ENCODE data around the gene MLLT3. TPM values are rescaled to one million over a fixed set of nuclear protein-coding genes. Genes with fewer than 3 reads are reported as not detected.

MLLT3 gene
- total and polyA plus RNA-seq, 2 donors (not counting 1 experiment from before 2014, with no cell fraction given), result 37.3 to 43.8 TPM

GRCh38 chr9:20582150-20582549, 40.1 kb downstream of the MLLT3 start:
- Histone ChIP-seq H3K9ac (ENCODE audit: insufficient read depth, low read length) (no peak overlapping the region), H3K27me3 (ENCODE audit: control insufficient read depth, insufficient read depth, low read length) (no peaks in the 10 kb centered on the region), H2AFZ (ENCODE audit: low read length) (no peak overlapping the region), H3K36me3 (ENCODE audit: control insufficient read depth, insufficient read depth, low read length) (no peaks in the 10 kb centered on the region), H3K4me3 (replicated peaks in 1 of 4; ENCODE audit: control extremely low read depth in 1 of 4, insufficient read depth in 1 of 4, low read depth in 3 of 4, low read length in 4 of 4) (no peak overlapping the region), H3K4me2 (ENCODE audit: extremely low read depth, insufficient read depth, low read length) (no peak overlapping the region), H3K4me1 (ENCODE audit: control insufficient read depth, extremely low read depth, insufficient read depth, low read length) (no peaks in the 10 kb centered on the region), H3K79me2 (ENCODE audit: control insufficient read depth, insufficient read depth, low read length) (no peaks in the 10 kb centered on the region), H4K20me1 (ENCODE audit: control insufficient read depth, extremely low read depth, insufficient read depth, low read length) (no peaks in the 10 kb centered on the region), H3K9me3 (ENCODE audit: control insufficient read depth, insufficient read depth, low read depth, low read length) (no peaks in the 10 kb centered on the region), H3K27ac (ENCODE audit: insufficient read depth, low read length) (no peak overlapping the region)
- no peak for DNase-seq (ENCODE audit: low read depth in 2 of 2)
- TF ChIP-seq CTCF (conservative IDR thresholded peaks at IDR 0.05 in 1 of 2, IDR thresholded peaks at IDR 0.05 in 1 of 2; ENCODE audit: low read depth in 1 of 2, low read length in 2 of 2) (no peak), EZH2 (IDR thresholded peaks at IDR 0.05; ENCODE audit: low read length, missing control alignments) (no peak)

- H3K36me3 ChIP-seq (ENCODE audit: control insufficient read depth, insufficient read depth, low read length), result no peaks in the 10 kb centered on the region
- no peak overlapping the region for H2AFZ ChIP-seq (ENCODE audit: low read length)
- H3K9me3 ChIP-seq (ENCODE audit: control insufficient read depth, insufficient read depth, low read depth, low read length), result no peaks in the 10 kb centered on the region
- no peaks in the 10 kb centered on the region for H3K4me1 ChIP-seq (ENCODE audit: control insufficient read depth, extremely low read depth, insufficient read depth, low read length)
- no peak overlapping the region for H3K27ac ChIP-seq (ENCODE audit: insufficient read depth, low read length)
- H3K9ac ChIP-seq (ENCODE audit: insufficient read depth, low read length), result no peak overlapping the region
- TF ChIP-seq CTCF (conservative IDR thresholded peaks at IDR 0.05 in 1 of 2, IDR thresholded peaks at IDR 0.05 in 1 of 2; ENCODE audit: low read depth in 1 of 2, low read length in 2 of 2), result no peak
- TF ChIP-seq EZH2 (IDR thresholded peaks at IDR 0.05; ENCODE audit: low read length, missing control alignments), result no peak
- no peak for DNase-seq (ENCODE audit: low read depth in 2 of 2)
- H3K27me3 ChIP-seq (ENCODE audit: control insufficient read depth, insufficient read depth, low read length), result no peaks in the 10 kb centered on the region
- H3K79me2 ChIP-seq (ENCODE audit: control insufficient read depth, insufficient read depth, low read length), result no peaks in the 10 kb centered on the region
- H3K4me3 ChIP-seq (replicated peaks in 1 of 4; ENCODE audit: control extremely low read depth in 1 of 4, insufficient read depth in 1 of 4, low read depth in 3 of 4, low read length in 4 of 4), result no peak overlapping the region
- no peaks in the 10 kb centered on the region for H4K20me1 ChIP-seq (ENCODE audit: control insufficient read depth, extremely low read depth, insufficient read depth, low read length)
- no peak overlapping the region for H3K4me2 ChIP-seq (ENCODE audit: extremely low read depth, insufficient read depth, low read length)
These were observed 41.6 kb downstream of the MLLT3 start for GRCh38 chr9:20580673-20581072.

- Histone ChIP-seq H3K4me1 (ENCODE audit: control insufficient read depth, extremely low read depth, insufficient read depth, low read length) (no peaks in the 10 kb centered on the region), H3K4me3 (replicated peaks in 1 of 4; ENCODE audit: control extremely low read depth in 1 of 4, insufficient read depth in 1 of 4, low read depth in 3 of 4, low read length in 4 of 4) (no peak overlapping the region), H3K27me3 (ENCODE audit: control insufficient read depth, insufficient read depth, low read length) (no peaks in the 10 kb centered on the region), H3K9ac (ENCODE audit: insufficient read depth, low read length) (no peak overlapping the region), H4K20me1 (ENCODE audit: control insufficient read depth, extremely low read depth, insufficient read depth, low read length) (no peaks in the 10 kb centered on the region), H3K27ac (ENCODE audit: insufficient read depth, low read length) (no peak overlapping the region), H3K9me3 (ENCODE audit: control insufficient read depth, insufficient read depth, low read depth, low read length) (no peaks in the 10 kb centered on the region), H3K36me3 (ENCODE audit: control insufficient read depth, insufficient read depth, low read length) (no peaks in the 10 kb centered on the region), H2AFZ (ENCODE audit: low read length) (no peak overlapping the region), H3K4me2 (ENCODE audit: extremely low read depth, insufficient read depth, low read length) (no peak overlapping the region), H3K79me2 (ENCODE audit: control insufficient read depth, insufficient read depth, low read length) (no peaks in the 10 kb centered on the region)
- DNase-seq (ENCODE audit: low read depth in 2 of 2), result no peak
- TF ChIP-seq CTCF (conservative IDR thresholded peaks at IDR 0.05 in 1 of 2, IDR thresholded peaks at IDR 0.05 in 1 of 2; ENCODE audit: low read depth in 1 of 2, low read length in 2 of 2) (no peak), EZH2 (IDR thresholded peaks at IDR 0.05; ENCODE audit: low read length, missing control alignments) (no peak)
These were observed 42.6 kb downstream of the MLLT3 start for GRCh38 chr9:20579524-20580314.
